Smooth muscle cell (in vitro differentiated cells): Measurements from ENCODE around the gene CARMIL1. TPM values are rescaled to one million over a fixed set of nuclear protein-coding genes. Genes with fewer than 3 reads are reported as not detected.

ENCODE experiments used
- DNase-seq: peaks from one replicate; lab custom pipeline; 2025; ENCODE audit not compliant: unreplicated experiment; lab: John Stamatoyannopoulos, UW
- H2AFZ ChIP-seq: fragments of 200-600 bp; sonication (generic); 2 replicates; pipeline ENCODE4 v1.6.0; 2016; ENCODE audit warnings: antibody characterized with exemption, low read depth, mild to moderate bottlenecking
- H3F3A ChIP-seq: fragments of 200-600 bp; sonication (generic); 2 replicates; pipeline ENCODE4 v1.6.0; 2017; ENCODE audit warnings: antibody characterized with exemption, low read depth
- H3K27ac ChIP-seq: fragments of 200-600 bp; sonication (generic); 2 replicates; pipeline ENCODE4 v1.5.1; 2016; ENCODE audit warnings: low read depth, mild to moderate bottlenecking
- H3K27me3 ChIP-seq: fragments of 200-600 bp; sonication (generic); 2 replicates; pipeline ENCODE4 v1.6.1; 2016; ENCODE audit warnings: low read depth, mild to moderate bottlenecking
- H3K36me3 ChIP-seq: fragments of 200-600 bp; sonication (generic); 2 replicates; pipeline ENCODE4 v1.5.1; 2016; ENCODE audit warnings: low read depth
- H3K4me1 ChIP-seq: fragments of 200-600 bp; sonication (generic); 2 replicates; pipeline ENCODE4 v1.5.1; 2016; ENCODE audit warnings: low read depth
- H3K4me2 ChIP-seq: fragments of 200-600 bp; sonication (generic); 2 replicates; pipeline ENCODE4 v1.6.0; 2016; ENCODE audit warnings: mild to moderate bottlenecking
- H3K4me3 ChIP-seq: fragments of 200-600 bp; sonication (generic); 2 replicates; pipeline ENCODE4 v1.5.1; 2016; ENCODE audit warnings: mild to moderate bottlenecking
- H3K79me2 ChIP-seq: fragments of 200-600 bp; sonication (generic); 2 replicates; pipeline ENCODE4 v1.6.0; 2016; ENCODE audit warnings: low read depth, mild to moderate bottlenecking
- H3K9ac ChIP-seq: fragments of 200-600 bp; sonication (generic); 2 replicates; pipeline ENCODE4 v1.6.0; 2016; ENCODE audit warnings: low read depth
- H3K9me3 ChIP-seq: fragments of 200-600 bp; sonication (generic); replicated peaks from 2 replicates; pipeline ENCODE4 v1.5.1; 2016; ENCODE audit warnings: low read depth
- H4K20me1 ChIP-seq: fragments of 200-600 bp; sonication (generic); 2 replicates; pipeline ENCODE4 v1.6.0; 2016; ENCODE audit warnings: low read depth
- WGBS: methylation state at CpG from one replicate; pipeline ENCODE4 v1.1.7; 2016; ENCODE audit warnings: low lambda C conversion rate; 5-methylcytosine and 5-hydroxymethylcytosine counted together
- polyA plus RNA-seq: library from polyadenylated mRNA; unstranded; fragments of >200 nt; fragmentation: Nextera tagmentation; extraction: Ambion mirVana; gene quantifications from 2 replicates; pipeline ENCODE4 v1.2.1, GENCODE V29; 2016
- total RNA-seq: library from RNA; depleted of rRNA; stranded (reverse); fragments of >200 nt; gene quantifications from 2 replicates; pipeline ENCODE4 v1.2.3, GENCODE V29; 2014
- TF ChIP-seq, protein P1 (sequence below): fragments of 200-600 bp; sonication (generic); IDR thresholded peaks from 2 replicates; pipeline ENCODE4 v1.5.1; 2017; ENCODE audit warnings: borderline replicate concordance, mild to moderate bottlenecking, antibody characterized with exemption; ENCODE audit not compliant: insufficient read depth, poor library complexity, severe bottlenecking

Gene CARMIL1
- total and polyA plus RNA-seq, 2 experiments from 2014 or later: 7.6 to 24.1 TPM

DNA sequence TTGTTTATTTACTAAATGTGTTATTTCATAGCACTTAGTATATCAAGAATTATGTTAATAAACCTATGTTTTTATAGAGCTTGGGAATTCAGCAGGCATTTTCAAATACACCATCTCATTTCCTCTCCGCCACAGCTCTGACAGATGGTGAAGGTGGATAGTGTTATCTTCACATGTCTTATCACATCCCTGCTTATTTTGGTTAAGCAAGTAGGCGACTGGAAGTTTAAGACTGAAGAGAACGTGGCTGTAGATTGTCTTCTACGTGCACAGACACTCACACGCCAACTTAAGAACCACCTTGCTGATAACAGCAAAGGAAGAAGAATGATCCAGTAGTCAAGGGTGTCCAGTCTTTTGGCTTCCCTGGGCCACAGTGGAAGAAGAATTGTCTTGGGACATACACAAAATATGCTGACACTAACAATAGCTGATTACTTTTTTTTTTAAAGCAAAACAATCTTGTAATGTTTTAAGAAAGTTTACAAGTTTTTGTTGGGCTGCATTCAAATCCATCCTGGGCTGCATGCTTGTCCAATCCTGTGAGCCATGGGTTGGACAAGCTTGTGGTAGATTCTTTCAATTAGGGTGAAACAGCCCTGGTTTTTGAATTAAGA, 329.5 kb downstream of the CARMIL1 start:
- no peaks in the 10 kb centered on the region for H3K79me2 ChIP-seq
- no peaks in the 10 kb centered on the region for H3F3A ChIP-seq
- H3K4me2 ChIP-seq: no peak overlapping the region
- H3K4me3 ChIP-seq: no peak overlapping the region
- 88% methylated on average over 5 of the region's 5 CpGs for WGBS
- no peak overlapping the region for H2AFZ ChIP-seq
- no peaks in the 10 kb centered on the region for H3K36me3 ChIP-seq
- TF ChIP-seq, protein P1, sequence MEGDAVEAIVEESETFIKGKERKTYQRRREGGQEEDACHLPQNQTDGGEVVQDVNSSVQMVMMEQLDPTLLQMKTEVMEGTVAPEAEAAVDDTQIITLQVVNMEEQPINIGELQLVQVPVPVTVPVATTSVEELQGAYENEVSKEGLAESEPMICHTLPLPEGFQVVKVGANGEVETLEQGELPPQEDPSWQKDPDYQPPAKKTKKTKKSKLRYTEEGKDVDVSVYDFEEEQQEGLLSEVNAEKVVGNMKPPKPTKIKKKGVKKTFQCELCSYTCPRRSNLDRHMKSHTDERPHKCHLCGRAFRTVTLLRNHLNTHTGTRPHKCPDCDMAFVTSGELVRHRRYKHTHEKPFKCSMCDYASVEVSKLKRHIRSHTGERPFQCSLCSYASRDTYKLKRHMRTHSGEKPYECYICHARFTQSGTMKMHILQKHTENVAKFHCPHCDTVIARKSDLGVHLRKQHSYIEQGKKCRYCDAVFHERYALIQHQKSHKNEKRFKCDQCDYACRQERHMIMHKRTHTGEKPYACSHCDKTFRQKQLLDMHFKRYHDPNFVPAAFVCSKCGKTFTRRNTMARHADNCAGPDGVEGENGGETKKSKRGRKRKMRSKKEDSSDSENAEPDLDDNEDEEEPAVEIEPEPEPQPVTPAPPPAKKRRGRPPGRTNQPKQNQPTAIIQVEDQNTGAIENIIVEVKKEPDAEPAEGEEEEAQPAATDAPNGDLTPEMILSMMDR: no peak
- H3K27ac ChIP-seq: no peak overlapping the region
- H4K20me1 ChIP-seq: no peaks in the 10 kb centered on the region
- H3K9me3 ChIP-seq: no peaks in the 10 kb centered on the region
- DNase-seq: no peak
- H3K27me3 ChIP-seq: no peaks in the 10 kb centered on the region
- no peaks in the 10 kb centered on the region for H3K4me1 ChIP-seq
- H3K9ac ChIP-seq: no peak overlapping the region

DNA sequence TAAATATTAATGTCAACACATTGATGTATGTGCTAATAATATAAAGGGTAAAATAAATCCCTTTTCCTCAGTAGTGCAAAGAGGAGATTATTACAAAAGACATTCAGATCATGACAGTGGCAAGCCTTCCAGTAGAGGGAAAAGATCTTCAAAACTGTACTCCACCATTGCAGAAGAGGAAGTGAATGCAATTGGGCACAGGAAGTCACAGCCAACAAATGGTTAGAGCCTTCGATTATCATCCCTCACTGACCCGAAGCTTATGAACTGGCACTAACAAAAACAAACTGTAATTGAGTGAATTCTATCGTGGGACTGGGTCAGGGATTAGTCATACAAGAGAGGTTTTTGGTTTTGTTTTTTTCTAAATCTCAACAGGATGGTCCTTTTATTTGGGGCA, 333.5 kb downstream of the CARMIL1 start:
- Histone ChIP-seq H3K9ac (no peak overlapping the region), H3K4me2 (no peak overlapping the region), H4K20me1 (no peaks in the 10 kb centered on the region), H3K27ac (no peak overlapping the region), H3K36me3 (no peaks in the 10 kb centered on the region), H3K4me1 (no peaks in the 10 kb centered on the region), H2AFZ (no peak overlapping the region), H3K27me3 (no peaks in the 10 kb centered on the region), H3K79me2 (no peaks in the 10 kb centered on the region), H3K4me3 (no peak overlapping the region), H3F3A (no peaks in the 10 kb centered on the region), H3K9me3 (no peaks in the 10 kb centered on the region)
- DNase-seq: no peak
- TF ChIP-seq, protein P1: no peak
- WGBS: 78% methylated on average over 3 of the region's 3 CpGs

DNA sequence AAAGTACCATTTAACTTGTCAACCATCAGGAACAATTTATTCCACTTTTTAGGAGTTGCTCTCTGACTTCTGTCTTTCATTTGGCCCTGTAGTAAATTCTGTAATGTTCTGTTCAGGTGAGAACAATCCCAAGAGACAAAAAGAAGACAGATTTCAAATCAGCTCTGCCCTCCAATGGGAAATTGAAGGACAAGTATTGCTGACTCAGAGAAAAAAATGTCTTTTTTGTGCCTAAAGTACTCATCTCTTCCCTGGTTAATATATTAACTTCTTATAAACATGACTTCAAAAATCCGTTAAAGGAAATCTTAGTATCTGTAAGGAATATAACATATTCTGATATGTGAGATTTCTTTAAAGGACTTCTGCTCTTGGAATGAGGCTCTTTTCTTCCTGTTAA, 334.2 kb downstream of the CARMIL1 start:
- DNase-seq: no peak
- no peak overlapping the region for H3K9ac ChIP-seq
- H3K4me3 ChIP-seq: no peak overlapping the region
- TF ChIP-seq, protein P1: no peak
- no peaks in the 10 kb centered on the region for H3K36me3 ChIP-seq
- H3K4me2 ChIP-seq: no peak overlapping the region
- no peaks in the 10 kb centered on the region for H3K4me1 ChIP-seq
- no peak overlapping the region for H2AFZ ChIP-seq
- H3F3A ChIP-seq: no peaks in the 10 kb centered on the region
- no peak overlapping the region for H3K27ac ChIP-seq
- H3K9me3 ChIP-seq: no peaks in the 10 kb centered on the region
- 91% methylated on average over 1 of the region's 1 CpG for WGBS
- H3K27me3 ChIP-seq: no peaks in the 10 kb centered on the region
- no peaks in the 10 kb centered on the region for H3K79me2 ChIP-seq
- H4K20me1 ChIP-seq: no peaks in the 10 kb centered on the region

DNA sequence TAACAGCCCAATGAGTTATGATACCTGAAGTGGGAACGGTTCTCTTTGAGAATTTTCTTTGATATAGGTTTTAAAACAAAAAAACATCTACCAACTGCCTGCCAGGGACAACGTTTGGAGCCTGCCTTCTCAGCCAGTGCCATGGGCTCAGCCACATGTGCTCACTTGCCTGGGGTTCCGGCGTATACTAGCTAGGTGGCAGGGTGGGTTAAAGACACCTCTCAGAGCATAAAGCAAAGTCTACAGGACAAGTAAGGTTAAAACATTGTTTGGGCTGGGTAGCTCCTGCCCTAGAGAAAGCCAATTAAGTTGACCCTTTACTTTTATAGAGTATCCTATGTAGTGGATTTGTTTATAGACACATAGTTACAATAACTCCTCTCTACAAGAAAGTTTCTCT, 334.9 kb downstream of the CARMIL1 start:
- H3K9ac ChIP-seq: no peak overlapping the region
- no peak overlapping the region for H2AFZ ChIP-seq
- H3K27ac ChIP-seq: no peak overlapping the region
- no peaks in the 10 kb centered on the region for H3K36me3 ChIP-seq
- DNase-seq: no peak
- H3F3A ChIP-seq: no peaks in the 10 kb centered on the region
- no peaks in the 10 kb centered on the region for H3K4me1 ChIP-seq
- no peaks in the 10 kb centered on the region for H3K27me3 ChIP-seq
- no peaks in the 10 kb centered on the region for H3K79me2 ChIP-seq
- no peak overlapping the region for H3K4me3 ChIP-seq
- TF ChIP-seq, protein P1: no peak
- WGBS: 94% methylated on average over 4 of the region's 4 CpGs
- no peaks in the 10 kb centered on the region for H4K20me1 ChIP-seq
- H3K4me2 ChIP-seq: no peak overlapping the region
- no peaks in the 10 kb centered on the region for H3K9me3 ChIP-seq
